HS-5 (cell line): ENCODE measurements around the gene DUS2.
"Not testable (repeated sequence)": the region's sequence is repeated elsewhere in the genome, so short reads cannot be mapped to it uniquely, and the experiment has no call there.

ENCODE experiments used
- DNase-seq: peaks from one replicate; pipeline ENCODE4 v3.0.0-alpha.2; 2012; ENCODE audit warnings: low read depth

The DUS2 gene

DNA sequence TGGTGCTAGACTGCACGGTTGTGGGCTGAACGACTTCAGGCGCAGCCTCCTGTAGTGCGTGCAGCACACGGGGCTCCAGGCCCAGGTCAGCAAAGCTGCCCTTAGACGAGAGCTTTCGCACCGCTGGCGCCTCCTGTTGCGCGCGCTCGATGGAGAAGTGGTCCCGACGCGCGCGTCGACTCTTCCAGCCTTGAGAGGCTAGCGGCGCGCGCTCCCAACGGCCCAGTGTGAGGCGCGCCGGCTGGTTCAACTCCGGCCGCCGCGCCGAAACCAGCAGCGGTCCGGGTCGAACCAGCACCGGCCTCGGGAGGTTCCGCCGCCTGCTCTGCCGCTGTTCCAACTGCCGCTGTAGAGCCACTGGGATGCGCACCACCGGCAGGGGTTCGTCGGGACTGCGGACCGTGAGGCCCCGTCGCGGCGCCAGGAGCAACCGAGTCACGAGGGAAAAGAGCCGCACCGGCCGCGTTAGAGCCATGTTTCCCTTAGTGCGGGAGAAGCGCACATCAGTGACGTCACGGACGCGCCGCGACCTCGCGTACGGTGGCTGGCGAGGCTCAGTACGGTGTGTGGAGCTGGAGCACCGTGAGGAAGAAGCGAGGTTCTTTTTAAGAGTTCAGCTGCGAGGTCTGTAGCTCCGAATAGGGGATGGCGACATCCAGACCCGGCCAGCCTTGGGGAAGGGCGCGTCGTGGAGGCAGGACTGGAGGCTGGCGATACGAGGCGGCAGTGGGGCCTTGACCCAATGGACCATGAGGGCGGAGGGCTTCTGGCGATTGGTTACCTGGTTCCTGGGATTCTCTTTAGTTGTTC is at the start of gene DUS2, which contains the start of gene DDX28:
Gene DUS2 (plus strand): TSS at position 557 of the 810 bp plus-strand sequence. CDS start 14,740 bp downstream, outside the sequence.
Gene DDX28 (minus strand): TSS at position 505 of the 810 bp plus-strand sequence. CDS start 30 bp downstream, at position 475.
- peak; percentile 73 for DNase-seq

- no peak for DNase-seq
Measured at GRCh38 chr16:67975321-67976105, 47.6 kb upstream of the DUS2 start.

- DNase-seq, result no peak
Measured at GRCh38 chr16:67976205-67976604, 46.9 kb upstream of the DUS2 start.

DNA sequence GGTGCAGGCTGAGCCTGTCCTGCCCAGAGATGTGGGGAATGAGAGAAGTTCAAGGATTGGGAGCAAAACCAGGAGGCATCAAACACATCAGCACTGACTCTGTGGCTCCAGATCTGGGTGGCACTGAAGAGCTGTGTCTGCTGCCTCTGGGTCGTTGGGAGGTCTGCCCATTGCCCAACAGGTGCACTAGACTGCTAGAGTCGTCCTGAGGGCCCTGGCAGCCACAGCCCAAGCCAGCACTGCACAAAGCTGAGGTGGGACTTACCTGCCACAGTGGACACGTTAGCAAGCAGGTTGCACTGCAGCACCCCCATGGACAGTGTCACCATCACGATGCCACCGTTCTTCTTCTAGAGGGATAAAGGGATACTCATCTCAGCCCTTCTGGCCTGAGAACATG is 46.1 kb upstream of the DUS2 start:
- DNase-seq, result no peak

GRCh38 chr16:67977469-67978227 is 45.4 kb upstream of the DUS2 start:
- DNase-seq, result no peak

DNA sequence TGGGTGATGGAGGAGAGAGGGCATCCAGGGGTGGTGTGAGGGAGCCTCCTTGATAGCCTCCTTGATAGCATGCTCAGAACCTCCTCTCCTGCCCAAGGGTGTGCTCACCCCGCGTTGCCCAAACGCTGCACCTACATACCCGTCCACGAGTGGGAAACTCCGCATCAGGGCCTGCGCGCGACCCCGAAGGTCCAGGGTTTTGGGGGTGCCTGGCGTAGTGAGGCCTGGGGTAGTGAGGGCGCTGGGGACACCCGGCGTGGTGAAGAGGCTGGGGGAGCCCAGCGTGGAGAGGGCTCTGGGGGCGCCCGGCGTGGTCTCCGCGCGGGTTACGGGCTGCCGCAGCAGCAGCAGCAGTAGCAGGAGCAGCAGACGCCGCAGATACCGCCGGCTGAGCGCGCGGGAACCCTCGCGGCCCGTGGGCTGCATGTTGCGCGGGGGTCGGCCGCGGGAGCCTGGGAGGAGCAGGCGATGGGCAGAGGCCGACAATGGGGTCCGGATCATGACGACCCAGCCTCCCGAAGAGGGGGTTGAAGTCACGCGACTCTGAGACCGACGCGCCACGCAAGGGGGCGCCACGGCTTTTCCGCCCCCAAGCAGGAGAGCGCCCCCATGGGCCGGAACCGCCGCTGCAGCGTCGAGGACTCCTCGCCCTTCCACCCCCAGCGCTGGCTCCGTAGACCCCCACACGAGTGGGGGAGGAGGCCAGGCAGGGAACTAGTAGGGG is 43.0 kb upstream of the DUS2 start, which contains the start of gene DPEP3:
Gene DPEP3 (minus strand): TSS at position 545 of the 724 bp plus-strand sequence. CDS start 119 bp downstream, at position 426.
- DNase-seq, result no peak

- no peak for DNase-seq
Measured at GRCh38 chr16:67982011-67982696, 40.9 kb upstream of the DUS2 start.

DNA sequence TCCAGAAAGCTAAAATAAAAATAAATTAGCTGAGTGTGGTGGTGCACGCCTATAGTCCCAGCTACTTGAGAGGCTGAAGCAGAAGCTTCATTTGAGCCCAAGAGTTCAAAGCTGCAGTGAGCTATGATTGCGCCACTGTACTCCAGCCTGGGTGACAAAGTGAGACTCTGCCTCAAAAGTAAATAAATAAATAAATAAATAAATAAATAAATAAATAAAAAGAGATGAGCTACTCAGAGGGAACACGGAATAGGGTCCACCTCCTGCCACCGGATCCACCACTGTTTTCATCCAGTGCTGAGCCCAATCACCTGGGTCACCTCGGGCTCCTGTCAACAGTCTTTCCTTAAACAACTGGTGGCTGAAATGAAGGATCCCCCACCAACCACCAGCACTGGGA is 36.1 kb upstream of the DUS2 start:
- DNase-seq, result no peak

DNA sequence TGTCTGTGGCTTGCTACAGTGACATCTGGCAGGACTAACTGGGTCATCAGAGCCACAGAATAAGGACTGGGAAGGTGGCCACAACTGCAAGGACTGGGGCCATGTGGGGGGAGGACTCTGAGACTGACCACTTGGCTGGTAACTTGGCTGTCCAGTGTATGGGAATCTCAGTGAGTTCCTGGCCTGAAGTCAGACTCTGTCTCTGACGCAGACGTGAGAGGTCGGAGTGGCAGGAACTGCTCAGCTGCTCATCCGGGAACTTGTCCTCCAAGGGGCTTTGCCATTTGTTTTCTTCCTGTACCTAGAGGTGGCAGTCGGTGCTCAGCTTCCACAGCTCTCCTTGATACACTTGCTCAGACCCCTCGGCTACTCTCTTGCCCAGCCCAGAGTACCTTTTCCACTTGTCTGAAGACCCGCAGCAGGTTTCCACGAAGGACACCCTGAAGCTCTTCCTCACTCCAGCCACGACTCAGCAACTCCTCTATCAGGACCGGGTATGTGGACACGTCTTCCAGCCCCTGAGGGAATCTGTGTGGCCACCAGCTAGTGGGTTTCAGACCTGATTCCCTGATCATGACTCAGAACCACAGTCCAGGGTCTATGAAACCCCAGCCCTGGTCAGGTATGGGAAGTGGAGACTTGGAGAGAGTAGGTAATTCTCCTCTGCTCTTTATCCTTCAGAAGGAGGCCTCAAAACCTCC is 35.5 kb upstream of the DUS2 start:
- DNase-seq, result no peak

DNA sequence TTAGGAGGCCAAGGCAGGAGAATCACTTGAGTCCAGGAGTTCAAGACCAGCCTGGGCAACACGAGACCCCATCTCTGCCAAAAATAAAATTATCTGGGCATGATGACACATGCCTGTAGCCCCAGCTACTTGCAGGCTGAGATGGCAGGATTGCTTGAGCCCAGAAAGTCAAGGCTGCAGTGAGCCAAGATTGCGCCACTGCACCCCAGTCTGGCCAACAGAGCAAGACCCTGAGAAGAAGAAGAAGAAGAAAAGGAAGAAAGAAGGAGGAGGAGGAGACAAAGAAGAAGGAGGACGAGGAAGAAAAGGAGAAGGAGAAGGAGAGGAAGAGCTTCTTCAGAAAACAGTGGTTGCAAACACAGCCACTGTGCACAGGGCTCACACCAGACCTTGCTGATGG is 34.4 kb upstream of the DUS2 start:
- no peak for DNase-seq

GRCh38 chr16:67989322-67990017 is 33.6 kb upstream of the DUS2 start:
- no peak for DNase-seq

- DNase-seq, result no peak
Measured at GRCh38 chr16:67990018-67990386, 33.1 kb upstream of the DUS2 start.

DNA sequence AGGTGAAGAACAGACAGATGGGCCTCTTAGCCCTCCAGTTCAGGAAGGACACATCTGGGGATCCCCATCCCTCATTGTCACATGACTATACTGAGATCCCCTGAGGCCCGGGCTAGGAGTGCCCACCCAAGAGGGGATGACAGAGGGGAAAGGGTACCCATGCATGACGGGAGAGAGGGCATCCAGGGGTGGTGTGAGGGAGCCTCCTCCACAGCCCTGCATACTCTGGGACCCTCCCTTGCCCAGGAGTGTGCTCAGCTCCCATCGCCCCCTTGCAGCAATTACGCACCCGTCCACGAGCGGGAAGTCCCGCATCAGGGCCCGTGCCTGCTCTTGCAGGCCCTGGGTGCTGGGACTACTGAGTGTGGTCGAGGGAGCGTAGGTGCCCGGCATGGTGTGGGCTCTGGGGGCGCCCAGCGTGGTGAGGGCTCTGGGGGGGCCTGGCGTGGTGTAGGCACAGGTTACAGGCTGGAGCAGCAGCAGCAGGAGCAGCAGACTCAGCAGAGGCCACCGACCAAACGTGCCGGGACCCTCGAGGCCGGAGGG is 30.4 kb upstream of the DUS2 start:
- no peak for DNase-seq

- no peak for DNase-seq
Measured at GRCh38 chr16:67993207-67994039, 29.7 kb upstream of the DUS2 start.

DNA sequence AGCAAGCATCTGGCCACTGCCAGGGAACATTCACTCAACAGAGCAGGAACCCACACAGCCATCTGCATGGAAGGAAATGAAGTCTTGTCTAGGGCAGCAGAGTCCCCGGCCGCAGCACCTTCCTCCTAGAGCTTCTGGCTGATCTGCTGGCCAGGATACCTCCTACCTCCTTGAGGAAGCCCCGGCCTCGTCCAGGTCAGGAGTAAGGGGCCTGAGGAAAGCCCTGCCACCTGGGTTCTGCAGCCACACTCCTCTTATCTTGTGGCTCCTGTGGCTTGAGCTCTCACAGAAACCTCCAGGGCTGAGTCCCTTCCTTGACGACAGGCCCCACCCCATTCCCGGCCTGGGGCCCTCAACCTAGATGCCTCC is 29.1 kb upstream of the DUS2 start:
- not testable (repeated sequence) for DNase-seq

DNA sequence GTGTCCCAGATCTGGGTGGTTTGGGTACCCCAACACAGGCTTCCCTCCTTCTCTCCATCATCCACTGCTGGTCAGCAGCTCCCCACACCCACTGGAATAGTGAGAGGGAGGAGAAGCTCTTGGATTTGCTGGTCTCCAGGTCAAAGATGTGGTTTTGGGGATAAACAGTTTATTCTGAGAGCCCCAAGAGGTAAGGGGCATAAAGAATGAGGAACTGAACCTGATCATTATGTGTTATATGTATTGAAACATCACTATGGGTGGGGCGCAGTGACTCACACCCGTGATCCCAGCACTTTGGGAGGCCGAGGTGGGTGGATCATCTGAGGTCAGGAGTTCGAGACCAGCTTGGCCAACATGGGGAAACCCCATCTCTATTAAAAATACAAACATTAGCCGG is 27.7 kb upstream of the DUS2 start:
- DNase-seq, result peak; percentile 6

DNA sequence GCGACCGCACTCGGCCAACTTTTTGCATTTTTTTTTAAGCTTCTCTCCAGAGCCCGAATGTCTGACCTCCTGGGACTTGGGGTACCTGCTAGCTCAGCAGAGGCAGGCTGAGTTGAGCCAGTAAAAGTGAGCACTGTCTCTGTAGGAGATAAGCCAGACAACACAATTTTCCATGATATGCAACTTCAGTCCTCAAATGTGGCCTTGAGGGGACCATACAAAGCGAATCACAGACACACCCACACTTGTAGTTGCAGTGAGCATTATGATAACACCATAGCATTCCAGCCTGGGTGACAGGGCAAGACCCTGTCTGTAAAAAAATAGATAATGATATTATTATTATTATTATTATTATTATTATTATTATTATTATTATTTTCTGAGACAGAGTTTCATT is 26.4 kb upstream of the DUS2 start:
- DNase-seq, result no peak

DNA sequence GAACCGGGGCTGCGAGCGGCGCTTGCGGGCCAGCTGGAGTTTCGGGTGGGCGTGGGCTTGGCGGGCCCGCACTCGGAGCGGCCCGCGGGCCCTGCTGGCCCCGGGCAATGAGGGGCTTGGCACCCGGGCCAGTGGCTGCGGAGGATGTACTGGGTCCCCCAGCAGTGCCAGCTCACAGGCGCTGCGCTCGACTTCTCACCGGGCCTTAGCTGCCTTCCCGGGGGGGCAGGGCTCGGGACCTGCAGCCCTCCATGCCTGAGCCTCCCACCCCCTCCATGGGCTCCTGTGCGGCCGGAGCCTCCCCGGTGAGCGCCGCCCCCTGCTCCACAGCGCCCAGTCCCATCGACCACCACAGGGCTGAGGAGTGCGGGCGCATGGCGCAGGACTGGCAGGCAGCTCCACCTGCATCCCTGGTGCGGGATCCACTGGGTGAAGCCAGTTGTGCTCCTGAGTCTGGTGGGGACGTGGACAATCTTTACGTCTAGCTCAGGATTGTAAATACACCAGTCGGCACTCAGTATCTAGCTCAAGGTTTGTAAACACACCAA is 24.8 kb upstream of the DUS2 start:
- not testable (repeated sequence) for DNase-seq
